Aorta (tissue), 5 donors: Measurements from ENCODE around the gene AQP1. TPM values are rescaled to one million over a fixed set of nuclear protein-coding genes. Genes with fewer than 3 reads are reported as not detected.

Source experiments
- ATAC-seq: fragments of 200-7000 bp; cut with Tn5 transposase; one replicate; pipeline ENCODE4 v1.9.1; 2022; ENCODE audit warnings: moderate library complexity; ENCODE audit not compliant: low FRiP score
- DNase-seq, 2 donors: peaks; one replicate each; pipeline ENCODE4 v3.0.0-alpha.2; 2020
- H3K27ac ChIP-seq, 2 donors: one replicate each; pipeline ENCODE4 v1.5.1; 2013; ENCODE audit warnings: low read length in 2 of 2, mild to moderate bottlenecking in 2 of 2, moderate library complexity in 2 of 2, control low read depth in 1 of 2, inconsistent platforms in 1 of 2, low read depth in 1 of 2
- H3K27me3 ChIP-seq, 2 donors: one replicate each; pipeline ENCODE4 v1.6.1; 2013; ENCODE audit warnings: control low read depth in 1 of 2, low read length in 1 of 2, mild to moderate bottlenecking in 1 of 2, moderate library complexity in 1 of 2; ENCODE audit not compliant: insufficient read depth in 2 of 2, control insufficient read depth in 1 of 2
- H3K36me3 ChIP-seq, 2 donors: one replicate each; pipeline ENCODE4 v1.6.1; 2013; ENCODE audit warnings: control low read depth in 1 of 2, low read length in 1 of 2, mild to moderate bottlenecking in 1 of 2; ENCODE audit not compliant: insufficient read depth in 2 of 2, control insufficient read depth in 1 of 2
- H3K4me1 ChIP-seq, 2 donors: one replicate each; pipeline ENCODE4 v1.6.1; 2013; ENCODE audit warnings: low read length in 2 of 2, control low read depth in 1 of 2, mild to moderate bottlenecking in 1 of 2, moderate library complexity in 1 of 2; ENCODE audit not compliant: insufficient read depth in 2 of 2, control insufficient read depth in 1 of 2
- H3K4me3 ChIP-seq, 2 donors: one replicate each; pipeline ENCODE4 v1.5.1; 2013; ENCODE audit warnings: low read length in 2 of 2, control low read depth in 1 of 2, mild to moderate bottlenecking in 1 of 2
- H3K9me3 ChIP-seq: one replicate; pipeline ENCODE4 v1.6.1; 2013; ENCODE audit warnings: mild to moderate bottlenecking, low read length; ENCODE audit not compliant: control insufficient read depth
- WGBS, 2 donors: extraction: QIAGEN DNeasy Blood & Tissue Kit; methylation state at CpG; one replicate each; pipeline ENCODE4 v1.1.7; 2013; 5-methylcytosine and 5-hydroxymethylcytosine counted together
- intact Hi-C, 2 donors: fragments of 100-400 bp; cut with DNase I; formaldehyde crosslinking; loops; one replicate each; pipeline versions ENCODE4 v1.14.2 to v1.15.0; 2022
- long read RNA-seq, 2 donors: library from polyadenylated mRNA; unstranded; transcript quantifications; one replicate each; pipeline ENCODE4 v2.0.0, GENCODE V29; 2020 to 2021
- polyA plus RNA-seq, 2 donors: library from polyadenylated mRNA; stranded (reverse); fragments of 200-250 nt; gene quantifications; one replicate each; pipeline ENCODE4 v1.2.3, GENCODE V29; 2013
- total RNA-seq, 2 donors: library from RNA; stranded (reverse); fragmentation: NEBNext Ultra II Directional; extraction: Animal tissue kit (Norgen Biotek cat#: 25700); gene quantifications; one replicate each; pipeline ENCODE4 v1.2.1, GENCODE V29; 2021
- donor health status: healthy with polysubstance abuse.
- donor health status: Bipolar disorder and iron deficiency.
- donor health status: DM: no; HTN: no; CAD: no.
- donor health status: DM: no; HTN: no; CAD: no.
- donor health status: DM: yes; HTN: yes; CAD: no.

The AQP1 gene
- total RNA-seq (1,000 to 10,000 TPM in 1 of 2 donors, 100 to 1,000 TPM in 1; 680 to 1,062 TPM), polyA plus RNA-seq (100 to 1,000 TPM; 370 to 962 TPM)
- long read RNA-seq, donor 1, transcript AQP1-201 (4 exons, 2,913 nt): major isoform, 448 of 1,265 reads
- long read RNA-seq, donor 1, partial matches to known transcripts: 814 of 1,265 reads
- long read RNA-seq, donor 1, other reads (novel, unspliced or antisense): 2 of 1,265 reads
- long read RNA-seq, donor 2, transcript AQP1-201 (4 exons, 2,913 nt): major isoform, 537 of 881 reads
- long read RNA-seq, donor 2, partial matches to known transcripts: 0 of 881 reads
- long read RNA-seq, donor 2, other reads (novel, unspliced or antisense): 343 of 881 reads

- intact Hi-C loops: loop anchor here (5.0 to 10.0 kb wide), 4 partner anchors 59 to 1583 kb away; partner anchors contain the start of genes AVL9 (in 1 of the 2) and LSM5 (in 1 of the 2)
- Histone ChIP-seq H3K4me1 (no peaks in the 10 kb centered on the region), H3K9me3 (no peaks in the 10 kb centered on the region), H3K27me3 (no peaks in the 10 kb centered on the region), H3K4me3 (peak within 1 kb of the TSS; percentile 67 to 88), H3K36me3 (no peaks in the 10 kb centered on the region), H3K27ac (peak within 1 kb of the TSS; percentile 61 to 94)
- ATAC-seq: peak; percentile 82
- 2 to 3% methylated on average over 10 to 12 of the region's 12 CpGs for WGBS, 2 donors
- peak; percentile 97 for DNase-seq
Measured at GRCh38 chr7:30911561-30911969, at the start of gene AQP1. TSS of gene AQP1 (plus strand) at chr7:30911853. CDS start at chr7:30911910, 57 bp downstream.

GRCh38 chr7:30862995-30863705, 48.5 kb upstream of the AQP1 start:
- Histone ChIP-seq H3K4me1 (peaks cover 0 to 3% of the 10 kb centered on the region in 2 donors), H3K4me3 (no peak overlapping the region), H3K27ac (peak overlapping the region; percentile 24 to 60), H3K36me3 (no peaks in the 10 kb centered on the region), H3K9me3 (no peaks in the 10 kb centered on the region), H3K27me3 (no peaks in the 10 kb centered on the region)
- intact Hi-C loops: loop anchor here in 1 of 2 donors (5.0 kb wide), 1 partner anchor 44 kb away; no protein-coding TSS in a partner anchor
- ATAC-seq: no peak
- WGBS, 2 donors: 60 to 66% methylated on average over 9 of the region's 9 CpGs
- no peak for DNase-seq

- ATAC-seq (peak; percentile 19), DNase-seq (no peak)
- no peaks in the 10 kb centered on the region for H3K9me3 ChIP-seq
- H3K4me3 ChIP-seq: no peak overlapping the region
- intact Hi-C loops: loop anchor here in 1 of 2 donors (5.0 kb wide), 1 partner anchor 44 kb away; no protein-coding TSS in a partner anchor
- 0 to 8% methylated on average over 4 of the region's 4 CpGs for WGBS, 2 donors
- H3K27ac ChIP-seq: peak overlapping the region; percentile 24 to 60
- H3K4me1 ChIP-seq: peaks cover 0 to 3% of the 10 kb centered on the region in 2 donors
- H3K27me3 ChIP-seq: no peaks in the 10 kb centered on the region
- H3K36me3 ChIP-seq: no peaks in the 10 kb centered on the region
Measured at GRCh38 chr7:30863706-30864035, 48.0 kb upstream of the AQP1 start.

DNA sequence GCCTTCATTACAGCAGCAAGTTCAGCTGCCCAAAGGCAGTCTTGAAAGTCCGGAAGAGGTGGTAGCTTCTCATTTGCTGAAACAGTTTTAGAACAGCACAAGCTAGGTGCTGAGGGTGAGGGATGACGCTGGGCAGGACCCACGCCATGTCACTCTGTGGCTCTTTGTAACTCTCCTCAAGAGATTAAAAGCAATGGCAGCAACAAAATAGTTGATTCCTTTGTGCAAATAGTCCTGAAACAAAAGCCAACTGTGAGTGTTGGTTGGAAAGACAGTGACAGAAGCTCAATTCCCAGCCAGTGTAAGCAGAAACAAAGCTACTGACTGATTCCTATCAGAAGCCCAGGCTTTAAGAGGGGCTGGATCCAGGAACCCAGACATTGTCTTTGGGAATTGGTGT, 47.6 kb upstream of the AQP1 start:
- 21 to 52% methylated on average over 3 of the region's 3 CpGs for WGBS, 2 donors
- Histone ChIP-seq H3K4me1 (peaks cover 0 to 3% of the 10 kb centered on the region in 2 donors), H3K27me3 (no peaks in the 10 kb centered on the region), H3K36me3 (no peaks in the 10 kb centered on the region), H3K4me3 (no peak overlapping the region), H3K9me3 (no peaks in the 10 kb centered on the region), H3K27ac (peak overlapping the region in 1 of 2 donors; percentile 35)
- ATAC-seq (no peak), DNase-seq (no peak)
- intact Hi-C loops: loop anchor here in 1 of 2 donors (5.0 kb wide), 1 partner anchor 43 kb away; no protein-coding TSS in a partner anchor

DNA sequence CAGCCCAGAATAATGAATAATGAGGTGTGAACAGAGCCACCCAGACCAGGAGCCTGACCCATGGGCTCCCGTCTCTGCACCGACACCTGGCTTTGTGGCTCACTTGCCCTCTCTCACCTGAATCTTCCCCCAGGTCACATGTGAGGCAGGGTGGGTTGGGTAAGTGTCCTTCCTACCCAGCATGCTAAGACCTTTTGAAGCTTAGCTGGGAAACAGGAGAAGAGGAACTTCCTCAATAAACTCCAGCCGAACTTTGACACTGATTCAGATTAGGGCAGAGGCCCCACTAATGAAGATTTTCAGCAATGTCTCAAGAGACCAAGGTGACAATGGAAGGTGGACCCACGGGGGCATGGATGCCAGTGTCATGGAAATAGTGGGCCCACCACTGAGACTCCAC, 46.6 kb upstream of the AQP1 start:
- 91 to 95% methylated on average over 4 of the region's 4 CpGs for WGBS, 2 donors
- Histone ChIP-seq H3K9me3 (no peaks in the 10 kb centered on the region), H3K27me3 (no peaks in the 10 kb centered on the region), H3K36me3 (no peaks in the 10 kb centered on the region), H3K4me3 (no peak overlapping the region), H3K27ac (no peak overlapping the region), H3K4me1 (peaks cover 0 to 3% of the 10 kb centered on the region in 2 donors)
- intact Hi-C loops: no loop called here
- no peak for ATAC-seq
- DNase-seq: no peak

- Histone ChIP-seq H3K36me3 (no peaks in the 10 kb centered on the region), H3K27me3 (no peaks in the 10 kb centered on the region), H3K27ac (no peak overlapping the region), H3K9me3 (no peaks in the 10 kb centered on the region), H3K4me3 (no peak overlapping the region), H3K4me1 (peaks cover 0 to 3% of the 10 kb centered on the region in 2 donors)
- DNase-seq (no peak), ATAC-seq (no peak)
- intact Hi-C loops: no loop called here
- WGBS, 2 donors: 85 to 92% methylated on average over 4 of the region's 4 CpGs
Measured at GRCh38 chr7:30865821-30866220, 45.8 kb upstream of the AQP1 start.

- ATAC-seq: no peak
- H3K4me1 ChIP-seq: peaks cover 0 to 3% of the 10 kb centered on the region in 2 donors
Measured at GRCh38 chr7:30866939-30867338, 44.7 kb upstream of the AQP1 start.

GRCh38 chr7:30867483-30867882, 44.2 kb upstream of the AQP1 start:
- H3K9me3 ChIP-seq: no peaks in the 10 kb centered on the region
- WGBS, 2 donors: 89 to 95% methylated on average over 1 of the region's 1 CpG
- peaks cover 0 to 3% of the 10 kb centered on the region in 2 donors for H3K4me1 ChIP-seq
- H3K27me3 ChIP-seq: no peaks in the 10 kb centered on the region
- H3K36me3 ChIP-seq: peaks cover 0 to 4% of the 10 kb centered on the region in 2 donors
- no peak overlapping the region for H3K4me3 ChIP-seq
- DNase-seq (no peak), ATAC-seq (no peak)
- intact Hi-C loops: no loop called here
- no peak overlapping the region for H3K27ac ChIP-seq

More at GRCh38 chr7:30866939-30867338, 44.7 kb upstream of the AQP1 start:
- no peak for DNase-seq
- no peaks in the 10 kb centered on the region for H3K36me3 ChIP-seq
- H3K27me3 ChIP-seq: no peaks in the 10 kb centered on the region
- no peak overlapping the region for H3K4me3 ChIP-seq
- intact Hi-C loops: no loop called here
- 95 to 97% methylated on average over 7 of the region's 7 CpGs for WGBS, 2 donors
- H3K9me3 ChIP-seq: no peaks in the 10 kb centered on the region
- no peak overlapping the region for H3K27ac ChIP-seq
